ENCODE data around the gene CCDC91.

- TF ChIP-seq CTCF (IDR thresholded peaks at IDR 0.05) (no peak), POLR2A (IDR thresholded peaks at IDR 0.05) (no peak)
Measured at GRCh38 chr12:28242496-28243309, 52.4 kb downstream of the CCDC91 start.
